NOMO-1 treated with DMSO at 0.1 percent for 48 hours (cell line): ENCODE measurements around the gene CCNL2.

Source experiments
- DNase-seq: peaks from one replicate; lab custom pipeline; 2025; ENCODE audit not compliant: unreplicated experiment; lab: John Stamatoyannopoulos, UW

The CCNL2 gene

DNA sequence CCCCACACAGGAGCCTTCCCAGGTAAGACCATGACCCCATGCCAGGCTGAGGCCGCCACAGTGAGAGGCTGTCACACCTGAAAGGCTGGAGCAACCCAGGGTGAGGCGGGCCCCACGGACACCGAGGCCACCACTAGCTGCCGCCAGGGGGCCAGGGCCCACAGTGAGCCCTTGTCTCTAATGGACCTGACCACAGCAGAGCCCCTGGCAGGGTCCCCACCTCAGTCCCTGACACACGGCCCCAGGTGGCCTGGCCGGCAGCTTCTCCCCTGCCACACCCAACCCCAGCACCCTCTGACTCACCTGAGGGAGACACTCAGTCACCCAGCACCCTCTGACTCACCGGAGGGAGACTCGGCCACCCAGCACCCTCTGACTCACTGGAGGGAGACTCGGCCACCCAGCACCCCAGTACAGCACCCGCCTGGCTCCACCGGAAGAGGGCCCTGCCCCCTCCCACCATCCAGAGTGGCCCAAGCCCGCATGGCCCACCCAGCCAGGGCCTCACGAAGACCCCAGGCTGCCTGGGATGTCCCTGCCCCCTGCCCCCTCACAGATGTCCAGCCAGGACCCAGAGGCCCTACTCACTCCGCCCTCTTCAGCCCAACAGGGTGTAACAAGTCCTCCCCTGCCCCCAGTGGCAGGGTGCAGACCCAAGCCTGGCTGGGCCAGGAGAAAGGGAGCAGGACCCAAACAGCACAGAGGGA lies 54.3 kb downstream of the CCNL2 start:
- DNase-seq: no peak

DNA sequence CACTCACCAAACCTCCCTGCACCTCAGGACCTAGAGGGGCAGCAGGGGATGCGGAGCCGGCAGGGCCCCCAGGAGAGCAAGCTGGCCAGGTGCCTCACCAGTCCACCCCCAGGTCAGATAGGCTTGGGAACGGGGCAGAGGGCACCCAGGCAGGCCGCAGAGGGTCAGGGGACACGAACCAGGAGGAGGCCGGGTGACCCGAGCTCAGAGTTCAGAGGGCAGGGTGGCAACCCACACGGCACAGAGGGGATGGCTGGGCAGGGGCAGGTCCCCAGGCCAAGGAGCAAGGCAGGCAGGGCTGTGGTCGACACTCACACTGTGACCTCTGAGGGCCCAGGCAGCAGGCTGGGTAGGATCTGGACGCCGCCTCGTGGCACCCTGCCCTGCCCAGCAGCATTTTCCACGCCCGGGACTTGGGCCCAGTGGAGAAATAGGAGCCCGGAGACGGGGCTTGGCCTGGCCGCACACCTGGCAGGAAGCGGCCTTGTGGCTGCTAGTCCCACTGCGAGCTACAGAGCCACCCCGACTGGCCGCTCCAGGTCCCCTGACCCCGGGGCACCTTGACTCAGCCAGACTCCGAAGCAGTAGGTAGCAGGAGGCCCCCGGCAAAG lies 55.2 kb downstream of the CCNL2 start:
- no peak for DNase-seq

GRCh38 chr1:1342584-1343115 lies 56.5 kb downstream of the CCNL2 start:
- no peak for DNase-seq

DNA sequence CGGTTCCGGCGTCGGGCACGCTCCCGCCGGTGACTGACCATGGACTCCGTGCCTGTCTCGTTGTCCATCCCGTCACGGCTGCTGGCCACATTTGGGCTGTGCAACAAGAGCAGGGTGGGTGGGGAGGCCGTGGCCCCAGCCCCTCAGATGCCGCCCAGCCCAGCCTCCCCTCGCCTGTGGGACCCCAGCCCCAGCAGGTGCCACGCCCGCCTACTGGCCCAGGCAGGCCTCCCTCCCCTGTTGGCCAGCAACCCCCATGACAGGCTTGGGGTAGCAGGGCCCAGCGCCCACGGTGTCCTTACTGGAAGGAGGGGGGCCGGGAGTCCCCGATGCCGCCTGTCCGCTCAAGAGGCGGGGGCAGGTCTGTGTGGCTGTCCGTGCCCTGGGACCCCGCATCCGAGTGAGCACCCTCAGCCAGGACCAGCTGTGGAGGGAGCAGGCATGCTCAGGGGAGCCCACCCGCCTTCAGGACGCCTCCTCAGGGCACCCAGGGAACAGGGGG lies 57.0 kb downstream of the CCNL2 start:
- no peak for DNase-seq

DNA sequence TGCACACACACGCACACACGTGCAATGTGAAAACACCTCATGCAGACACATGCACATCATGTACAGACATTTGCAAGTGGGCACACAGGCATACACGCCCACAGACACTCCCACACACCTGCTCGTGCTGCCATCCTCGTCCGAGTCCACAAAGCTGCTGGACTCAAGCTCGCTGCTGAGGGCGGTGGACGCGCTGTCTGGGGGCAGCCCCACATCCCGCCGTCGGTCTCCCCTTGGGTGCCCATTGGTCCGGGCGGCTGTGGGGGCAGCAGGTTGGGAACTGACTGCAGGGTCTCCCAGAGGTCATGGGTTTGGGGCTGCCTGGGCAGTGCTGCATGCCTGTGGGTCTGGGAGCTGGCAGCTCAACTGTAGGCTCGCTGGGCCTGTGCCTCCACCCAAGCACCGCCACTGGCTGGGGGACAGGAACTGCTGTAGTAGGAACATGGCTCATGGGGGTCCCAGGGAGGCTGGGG lies 57.5 kb downstream of the CCNL2 start:
- no peak for DNase-seq

DNA sequence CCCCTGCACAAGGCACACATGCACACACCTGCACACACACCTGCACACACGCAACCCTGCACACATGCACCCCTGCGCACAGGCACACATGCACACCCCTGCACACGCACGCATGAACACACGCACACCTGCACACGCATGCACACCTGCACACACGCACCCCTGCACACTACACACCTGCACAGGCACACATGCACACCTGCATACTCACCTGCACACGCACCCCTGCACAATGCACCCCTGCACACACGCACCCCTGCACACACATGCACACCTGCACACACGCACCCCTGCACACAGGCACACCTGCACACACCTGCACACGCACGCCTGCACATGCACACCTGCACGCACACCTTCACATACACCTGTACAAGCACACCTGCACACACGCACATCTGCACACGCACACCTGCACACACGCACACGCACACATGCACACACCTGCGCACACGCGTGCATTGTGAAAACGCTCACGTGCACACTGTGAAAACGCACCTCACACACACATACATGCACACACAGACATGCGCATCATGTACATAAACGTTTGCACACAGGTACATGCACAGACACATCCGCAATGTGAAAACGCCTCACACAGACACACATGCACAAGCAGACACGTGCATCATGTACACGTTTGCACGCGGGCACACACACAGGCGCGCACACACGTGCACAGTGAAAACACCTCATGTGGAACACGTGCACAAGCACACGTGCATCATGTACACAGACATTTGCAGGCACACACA lies 58.2 kb downstream of the CCNL2 start:
- DNase-seq: no peak

DNA sequence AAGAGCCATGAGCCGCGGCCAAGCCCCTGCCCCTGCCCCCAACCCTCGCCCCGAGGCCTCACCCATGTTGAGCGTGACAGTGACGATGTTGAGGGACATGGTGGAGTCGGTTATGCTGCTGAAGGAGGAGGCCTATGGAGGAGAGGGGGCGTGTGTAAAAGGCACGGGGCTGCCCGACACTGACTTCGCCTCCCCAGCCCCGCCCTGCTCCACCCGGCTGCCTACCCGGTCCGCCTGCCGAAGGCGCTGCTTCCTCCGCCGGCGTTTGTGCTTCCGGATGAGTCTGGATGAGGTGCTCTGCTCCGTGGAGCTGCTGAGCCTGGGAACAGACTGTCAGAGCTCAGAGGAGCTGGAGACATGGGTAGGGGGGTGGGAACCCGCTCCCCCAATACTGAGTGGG lies 59.0 kb downstream of the CCNL2 start:
- DNase-seq: no peak

GRCh38 chr1:1338278-1338677 lies 60.9 kb downstream of the CCNL2 start:
- DNase-seq: no peak

GRCh38 chr1:1337793-1338147 lies 61.4 kb downstream of the CCNL2 start:
- no peak for DNase-seq

- DNase-seq: no peak
These were observed 62.0 kb downstream of the CCNL2 start for GRCh38 chr1:1336931-1337792.

- no peak for DNase-seq
These were observed 62.7 kb downstream of the CCNL2 start for GRCh38 chr1:1336446-1336845.

DNA sequence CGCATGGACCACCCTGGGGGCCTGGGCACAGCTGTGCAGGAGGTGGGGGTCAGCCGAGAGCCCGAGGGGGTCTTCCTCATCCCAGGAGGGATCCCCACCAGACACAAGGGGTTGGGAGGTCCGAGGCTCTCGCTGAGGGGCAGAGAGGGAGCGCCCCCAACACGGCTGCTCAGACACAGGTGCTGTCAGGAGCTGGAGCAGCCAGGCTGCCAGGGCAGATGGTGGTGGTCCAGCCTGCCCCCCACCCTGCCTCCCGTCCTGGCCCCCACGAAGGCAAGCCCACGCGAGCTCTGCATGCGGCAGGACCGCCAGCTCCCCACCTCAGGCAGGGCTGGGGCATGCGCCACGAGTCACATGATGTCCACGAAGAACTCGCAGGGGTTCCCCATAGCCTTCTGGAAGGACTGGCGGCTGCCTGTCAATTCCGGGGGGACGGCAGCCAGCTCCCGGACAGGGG lies 63.3 kb downstream of the CCNL2 start:
- DNase-seq: no peak
